Endothelial cell of umbilical vein (primary cell): ENCODE measurements around the gene CRYBG2. TPM values are rescaled to one million over a fixed set of nuclear protein-coding genes. Genes with fewer than 3 reads are reported as not detected.

Experiments
- BruUV-seq: library from RNA; stranded (reverse); fragments of 400-500 nt; replicated peaks from 2 replicates; lab custom pipeline; 2021; lab: Mats Ljungman, UMichigan
- CTCF ChIA-PET: fragments of 300-600, 350-600 bp; sonication (Branson Sonifier 250); formaldehyde crosslinking; loops from one replicate; lab custom pipeline; 2021; ENCODE audit warnings: antibody characterized with exemption, inconsistent platforms; lab: Charles Lee
- POLR2A ChIA-PET: fragments of 300-600, 350-600 bp; sonication (Branson Sonifier 250); formaldehyde crosslinking; loops from one replicate; lab custom pipeline; 2021; ENCODE audit warnings: antibody characterized with exemption, inconsistent platforms; lab: Charles Lee
- DNase-seq: peaks from one replicate; pipeline ENCODE4 v3.0.0-alpha.2; 2011; ENCODE audit warnings: low read depth, low spot score
- FAIRE-seq: peaks from 2 replicates; lab custom pipeline; 2011; peaks lifted over from hg19 to GRCh38; lab: Jason Lieb, UNC
- H2AFZ ChIP-seq: 2 replicates; pipeline ENCODE4 v1.6.0; 2012; ENCODE audit warnings: low read depth, low read length, control low read depth, inconsistent platforms
- H3K27ac ChIP-seq: 2 replicates; pipeline ENCODE4 v1.5.1; 2011; ENCODE audit warnings: low read depth, mild to moderate bottlenecking, control low read depth, low read length, moderate library complexity; ENCODE audit not compliant: insufficient read depth
- H3K27me3 ChIP-seq, 2 experiments: 2 replicates each; pipeline versions ENCODE4 v1.6.0 to v1.6.1; 2011; ENCODE audit warnings: low read length in 2 of 2, mixed read lengths in 1 of 2; ENCODE audit not compliant: control insufficient read depth in 2 of 2, insufficient read depth in 2 of 2
- H3K36me3 ChIP-seq, 2 experiments: 2 replicates in 1 of 2; 3 replicates in 1 of 2; pipeline ENCODE4 v1.5.1; 2011; ENCODE audit warnings: low read length in 2 of 2, mild to moderate bottlenecking in 1 of 2, moderate library complexity in 1 of 2; ENCODE audit not compliant: control insufficient read depth in 2 of 2, insufficient read depth in 2 of 2; ENCODE audit errors: extremely low read depth in 1 of 2
- H3K4me1 ChIP-seq: 3 replicates; pipeline ENCODE4 v1.5.1; 2011; ENCODE audit warnings: mild to moderate bottlenecking, low read length; ENCODE audit not compliant: control insufficient read depth, insufficient read depth; ENCODE audit errors: extremely low read depth
- H3K4me2 ChIP-seq: 2 replicates; pipeline ENCODE4 v1.6.1; 2011; ENCODE audit warnings: low read length, control low read depth, mixed read lengths; ENCODE audit not compliant: insufficient read depth
- H3K4me3 ChIP-seq, 3 experiments: fragments of 200-600 bp in 1 of 3; sonication (generic), shearing (Covaris generic) in 1 of 3; replicated peaks in 1 of 3; 2 replicates each; pipeline ENCODE4 v1.5.1; 2011 to 2016; ENCODE audit warnings: control low read depth in 3 of 3, low read length in 3 of 3, mild to moderate bottlenecking in 2 of 3, inconsistent platforms in 1 of 3, low read depth in 1 of 3, moderate library complexity in 1 of 3; ENCODE audit not compliant: insufficient read depth in 1 of 3
- H3K79me2 ChIP-seq: 2 replicates; pipeline ENCODE4 v1.6.0; 2012; ENCODE audit warnings: low read length, inconsistent platforms; ENCODE audit not compliant: control insufficient read depth, insufficient read depth
- H3K9ac ChIP-seq: replicated peaks from 2 replicates; pipeline ENCODE3; 2011; ENCODE audit warnings: low read length, control low read depth; ENCODE audit not compliant: insufficient read depth; ENCODE audit errors: extremely low read depth
- H3K9me1 ChIP-seq: replicated peaks from 3 replicates; pipeline ENCODE4 v1.6.0; 2011; ENCODE audit warnings: mild to moderate bottlenecking, low read length; ENCODE audit not compliant: control insufficient read depth, insufficient read depth; ENCODE audit errors: extremely low read depth
- H3K9me3 ChIP-seq: replicated peaks from 2 replicates; pipeline ENCODE4 v1.5.1; 2012; ENCODE audit warnings: low read length, inconsistent platforms; ENCODE audit not compliant: control insufficient read depth, insufficient read depth
- H4K20me1 ChIP-seq: replicated peaks from 2 replicates; pipeline ENCODE3; 2011; ENCODE audit warnings: mild to moderate bottlenecking, low read length; ENCODE audit not compliant: control insufficient read depth, insufficient read depth; ENCODE audit errors: extremely low read depth
- CTCF ChIP-seq, 2 donors: IDR thresholded peaks; 1 replicate in 1 of 2; 2 replicates in 1 of 2; pipeline ENCODE4 v1.5.1; 2011; ENCODE audit warnings: low read length in 2 of 2, mild to moderate bottlenecking in 2 of 2, moderate library complexity in 2 of 2, control low read depth in 1 of 2, inconsistent platforms in 1 of 2, low read depth in 1 of 2; ENCODE audit not compliant: insufficient read depth in 1 of 2; ENCODE audit errors: extremely low read depth in 1 of 2
- FOS ChIP-seq: IDR thresholded peaks from 2 replicates; pipeline ENCODE4 v1.6.1; 2011; ENCODE audit warnings: mild to moderate bottlenecking, low read length, moderate library complexity, borderline replicate concordance; ENCODE audit not compliant: insufficient read depth
- MAX ChIP-seq: IDR thresholded peaks from 2 replicates; pipeline ENCODE4 v1.6.1; 2011; ENCODE audit not compliant: insufficient read depth, insufficient read length
- MYC ChIP-seq: IDR thresholded peaks from one replicate; pipeline ENCODE4 v1.6.1; 2011; ENCODE audit warnings: mild to moderate bottlenecking, low read depth, low read length
- POLR2A ChIP-seq: IDR thresholded peaks from 2 replicates; pipeline ENCODE4 v1.6.1; 2012; ENCODE audit warnings: low read depth, mild to moderate bottlenecking, control low read depth, low read length
- dilution Hi-C: fragments of 300-500 bp; cut with MboI; formaldehyde crosslinking; loops from one replicate; pipeline ENCODE4 v1.15.0; 2019; ENCODE audit warnings: low sequenced_read_pairs; ENCODE audit not compliant: extremely low pct_ligation_motif_present
- intact Hi-C: fragments of 100-400 bp; cut with micrococcal nuclease; formaldehyde crosslinking; loops from one replicate; pipeline ENCODE4 v1.10.0; 2022
- polyA plus RNA-seq, 4 experiments: library from polyadenylated mRNA; depleted of rRNA in 3 of 4; stranded (reverse) in 3 of 4; unstranded in 1 of 4; fragments of >200 nt; gene quantifications; 2 replicates each; pipeline versions ENCODE4 v1.2.1 to v1.2.3, GENCODE V29; 2011 to 2012; ENCODE audit warnings: missing spikeins in 1 of 4
- total RNA-seq: library from RNA; stranded (reverse); gene quantifications from 2 replicates; pipeline ENCODE4 v1.2.3, GENCODE V29; 2021

Gene CRYBG2
- total and polyA plus RNA-seq, 2 donors (not counting 3 experiments of a cell fraction or from before 2014, with no cell fraction given), result not detected

DNA sequence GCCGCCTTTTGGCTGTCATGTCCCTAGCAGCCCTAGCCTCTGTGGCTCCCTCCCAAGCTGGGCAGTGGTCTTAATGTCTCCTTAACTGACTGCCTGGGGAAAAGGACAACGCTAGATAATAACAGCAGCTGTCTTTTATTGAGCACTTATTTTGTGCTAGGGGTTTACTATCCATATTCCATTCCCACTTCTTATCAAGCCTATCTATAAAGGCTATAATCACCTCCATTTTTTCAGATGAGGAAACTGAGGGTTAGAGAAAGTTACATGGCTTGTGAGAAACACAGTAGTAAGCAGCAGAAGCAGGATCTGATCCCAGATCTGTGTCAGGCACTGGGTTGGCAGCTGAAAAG lies 67.9 kb downstream of the CRYBG2 start:
- TF ChIP-seq MYC (no peak), FOS (no peak), POLR2A (peak; percentile 34)
- Histone ChIP-seq H3K27me3 (no peaks in the 10 kb centered on the region), H3K4me1 (peaks cover 24% of the 10 kb centered on the region), H3K4me2 (no peak overlapping the region), H3K36me3 (peaks cover 0 to 6% of the 10 kb centered on the region in 2 experiments), H3K9me1 (no peaks in the 10 kb centered on the region), H3K27ac (no peak overlapping the region), H2AFZ (no peak overlapping the region), H4K20me1 (no peaks in the 10 kb centered on the region), H3K79me2 (peaks cover 14% of the 10 kb centered on the region), H3K9ac (no peak overlapping the region), H3K4me3 (no peak overlapping the region), H3K9me3 (no peaks in the 10 kb centered on the region)
- DNase-seq (no peak), FAIRE-seq (no peak)
- dilution Hi-C loops (no loop called here), intact Hi-C loops (no loop called here)
- POLR2A ChIA-PET, result interaction anchor here (0.8 kb wide), 1 partner anchor 52 kb away, joined by 3 read pairs; the partner anchor contains the start of gene CEP85
- CTCF ChIA-PET, result interaction anchor here (0.6 to 4.3 kb wide), 15 partner anchors 9 to 250 kb away, joined by 3 to 120 read pairs (median 12); partner anchors contain the start of genes CD52, CEP85, DHDDS and ZNF593
- no TSS peak for BruUV-seq

DNA sequence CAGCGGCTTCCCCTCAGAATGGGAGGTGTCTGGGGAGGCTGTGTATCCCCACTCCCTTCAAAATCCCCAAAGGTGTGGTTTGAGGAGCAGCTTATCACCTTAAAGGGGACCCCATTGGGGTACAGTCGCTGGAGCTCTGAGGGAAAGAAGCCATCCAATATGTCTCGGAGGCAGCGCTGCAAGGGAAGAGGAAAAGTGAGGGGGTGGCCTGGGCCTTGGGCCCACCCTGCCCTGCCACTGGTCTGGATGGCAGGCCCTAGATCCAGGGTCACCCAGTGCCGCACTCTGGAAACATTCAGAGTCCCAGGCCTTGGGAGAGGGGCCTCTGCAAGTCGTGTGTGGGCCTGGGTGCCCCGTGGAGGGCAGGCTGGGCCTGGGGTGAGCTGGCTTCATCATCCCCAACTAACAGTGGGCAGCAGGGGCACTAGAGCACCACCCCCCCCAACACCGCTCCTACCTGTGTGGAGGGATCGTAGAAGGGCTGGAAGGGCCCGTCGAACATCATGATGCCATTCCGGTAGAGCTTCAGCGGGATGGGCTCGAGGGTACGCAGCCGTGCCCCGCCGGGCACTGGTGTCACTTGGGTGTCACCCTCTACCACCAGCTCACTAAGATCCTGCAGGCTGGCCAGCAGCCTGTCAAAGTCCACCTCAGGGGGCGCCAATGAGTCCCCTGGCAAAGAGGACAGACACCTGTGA lies 68.4 kb downstream of the CRYBG2 start:
- DNase-seq (no peak), FAIRE-seq (no peak)
- Histone ChIP-seq H3K9me3 (no peaks in the 10 kb centered on the region), H3K4me2 (no peak overlapping the region), H3K4me1 (peaks cover 26% of the 10 kb centered on the region), H3K9ac (no peak overlapping the region), H2AFZ (no peak overlapping the region), H3K4me3 (no peak overlapping the region), H3K27ac (no peak overlapping the region), H3K9me1 (no peaks in the 10 kb centered on the region), H3K27me3 (no peaks in the 10 kb centered on the region), H4K20me1 (no peaks in the 10 kb centered on the region), H3K36me3 (peaks cover 0 to 8% of the 10 kb centered on the region in 2 experiments), H3K79me2 (peaks cover 19% of the 10 kb centered on the region)
- no TSS peak for BruUV-seq
- dilution Hi-C loops, result no loop called here
- CTCF ChIA-PET, result interaction anchor here (0.6 to 4.3 kb wide), 21 partner anchors 9 to 250 kb away, joined by 3 to 120 read pairs (median 5); partner anchors contain the start of genes CD52, CEP85, DHDDS and ZNF593
- TF ChIP-seq MYC (no peak), FOS (no peak), MAX (no peak), CTCF (IDR thresholded peaks at IDR 0.05; ENCODE audit: extremely low read depth in 1 of 2, insufficient read depth in 1 of 2, low read depth in 1 of 2, low read length in 2 of 2) (peak; percentile 41 to 63), POLR2A (peak; percentile 39)
- intact Hi-C loops, result loop anchor here (1.0 to 2.0 kb wide), 3 partner anchors 36 to 132 kb away; no protein-coding TSS in a partner anchor
- POLR2A ChIA-PET, result interaction anchor here (0.8 kb wide), 1 partner anchor 51 kb away, joined by 3 read pairs; the partner anchor contains the start of gene CEP85
